WTC11 (cell line): Measurements from ENCODE around the gene AMIGO1. TPM values are rescaled to one million over a fixed set of nuclear protein-coding genes. Genes with fewer than 3 reads are reported as not detected.

Experiments
- ATAC-seq: fragments of 200-7000 bp; cut with Tn5 transposase; 2 replicates; pipeline ENCODE4 v1.10.0; 2021; ENCODE audit warnings: mild to moderate bottlenecking, moderate library complexity
- CTCF ChIA-PET: fragments of 300-600 bp; sonication (Branson Sonifier 250); formaldehyde crosslinking; loops from one replicate; lab custom pipeline; 2021; ENCODE audit warnings: antibody characterized with exemption; lab: Charles Lee
- POLR2A ChIA-PET: fragments of 350-600 bp; sonication (Branson Sonifier 250); formaldehyde crosslinking; loops from one replicate; lab custom pipeline; 2021; ENCODE audit warnings: antibody characterized with exemption; lab: Charles Lee
- DNase-seq: peaks from one replicate; pipeline ENCODE4 v3.0.0; 2021; ENCODE audit warnings: low spot score
- H3K27ac Mint-ChIP-seq: 2 replicates; pipeline ENCODE4 v1.8.0; 2021; ENCODE audit warnings: mixed read lengths
- H3K27me3 Mint-ChIP-seq: 2 replicates; pipeline ENCODE4 v1.8.0; 2021; ENCODE audit warnings: low read depth, mild to moderate bottlenecking, moderate library complexity, mixed read lengths
- H3K36me3 Mint-ChIP-seq: 2 replicates; pipeline ENCODE4 v1.8.0; 2021; ENCODE audit warnings: mixed read lengths
- H3K4me1 Mint-ChIP-seq: 2 replicates; pipeline ENCODE4 v1.8.0; 2022; ENCODE audit warnings: mixed read lengths
- H3K4me3 Mint-ChIP-seq: 2 replicates; pipeline ENCODE4 v1.8.0; 2021; ENCODE audit warnings: mild to moderate bottlenecking, moderate library complexity, mixed read lengths
- H3K9me3 Mint-ChIP-seq: 2 replicates; pipeline ENCODE4 v1.8.0; 2021; ENCODE audit warnings: mixed read lengths
- ATF1 ChIP-seq: sonication (generic); formaldehyde crosslinking; IDR thresholded peaks from 2 replicates; pipeline ENCODE4 v1.8.1; 2023; ENCODE audit warnings: mild to moderate bottlenecking, moderate library complexity, missing genetic modification reagents
- CBFB ChIP-seq: sonication (generic); formaldehyde crosslinking; IDR thresholded peaks from 2 replicates; pipeline ENCODE4 v1.8.1; 2022; ENCODE audit warnings: mild to moderate bottlenecking, low read depth, missing genetic modification reagents
- CREB1 ChIP-seq: sonication (generic); formaldehyde crosslinking; IDR thresholded peaks from 2 replicates; pipeline ENCODE4 v1.8.0; 2023; ENCODE audit warnings: mild to moderate bottlenecking, missing genetic modification reagents
- CREM ChIP-seq: sonication (generic); formaldehyde crosslinking; IDR thresholded peaks from 2 replicates; pipeline ENCODE4 v1.8.1; 2022; ENCODE audit warnings: mild to moderate bottlenecking, missing genetic modification reagents, moderate library complexity
- CTCF ChIP-seq: fragments of 200-600 bp; IDR thresholded peaks from 2 replicates; pipeline ENCODE4 v1.8.0; 2022; ENCODE audit warnings: antibody characterized with exemption
- EMX1 ChIP-seq: fragments of 250-450 bp; sonication (Bioruptor Pico); IDR thresholded peaks from 2 replicates; pipeline ENCODE4 v1.8.0; 2021; ENCODE audit warnings: mild to moderate bottlenecking
- ESRRA ChIP-seq: sonication (generic); formaldehyde crosslinking; IDR thresholded peaks from 2 replicates; pipeline ENCODE4 v1.8.1; 2022; ENCODE audit warnings: mild to moderate bottlenecking, missing genetic modification reagents, borderline replicate concordance
- ETV6 ChIP-seq: sonication (generic); formaldehyde crosslinking; IDR thresholded peaks from 2 replicates; pipeline ENCODE4 v1.8.1; 2022; ENCODE audit warnings: mild to moderate bottlenecking, missing genetic modification reagents
- GABPB1 ChIP-seq: sonication (generic); formaldehyde crosslinking; IDR thresholded peaks from 2 replicates; pipeline ENCODE4 v1.8.1; 2023; ENCODE audit warnings: mild to moderate bottlenecking, missing genetic modification reagents
- GRHL2 ChIP-seq: fragments of 250-450 bp; sonication (Bioruptor Pico); IDR thresholded peaks from 2 replicates; pipeline ENCODE4 v1.8.0; 2022; ENCODE audit warnings: mild to moderate bottlenecking, moderate library complexity; ENCODE audit not compliant: insufficient replicate concordance, severe bottlenecking
- GTF2I ChIP-seq: fragments of 250-450 bp; sonication (Bioruptor Pico); conservative IDR thresholded peaks from 2 replicates; pipeline ENCODE4 v1.4.0; 2021; ENCODE audit warnings: mild to moderate bottlenecking
- JUN ChIP-seq: sonication (generic); formaldehyde crosslinking; IDR thresholded peaks from 2 replicates; pipeline ENCODE4 v1.8.0; 2023; ENCODE audit warnings: mild to moderate bottlenecking, missing genetic modification reagents
- NFYB ChIP-seq: sonication (generic); formaldehyde crosslinking; conservative IDR thresholded peaks from 2 replicates; pipeline ENCODE4 v1.8.0; 2022; ENCODE audit warnings: low read depth, missing genetic modification reagents
- NR3C1 ChIP-seq: sonication (generic); formaldehyde crosslinking; conservative IDR thresholded peaks from 2 replicates; pipeline ENCODE4 v1.8.1; 2023; ENCODE audit warnings: low read depth, mild to moderate bottlenecking, missing genetic modification reagents
- PRDM15 ChIP-seq: sonication (generic); formaldehyde crosslinking; IDR thresholded peaks from 2 replicates; pipeline ENCODE4 v1.8.0; 2022; ENCODE audit warnings: missing genetic modification reagents
- PREB ChIP-seq: sonication (generic); formaldehyde crosslinking; IDR thresholded peaks from 2 replicates; pipeline ENCODE4 v1.8.1; 2022; ENCODE audit warnings: mild to moderate bottlenecking, missing genetic modification reagents, moderate library complexity, borderline replicate concordance
- RELA ChIP-seq: sonication (generic); formaldehyde crosslinking; IDR thresholded peaks from 2 replicates; pipeline ENCODE4 v1.8.1; 2022; ENCODE audit warnings: missing genetic modification reagents, mild to moderate bottlenecking, borderline replicate concordance
- SMAD4 ChIP-seq: sonication (generic); formaldehyde crosslinking; IDR thresholded peaks from 2 replicates; pipeline ENCODE4 v1.8.0; 2022; ENCODE audit warnings: mild to moderate bottlenecking, missing genetic modification reagents
- TP53 ChIP-seq: sonication (generic); formaldehyde crosslinking; IDR thresholded peaks from 2 replicates; pipeline ENCODE4 v1.8.1; 2023; ENCODE audit warnings: mild to moderate bottlenecking, missing genetic modification reagents
- ZMAT4 ChIP-seq: fragments of 250-450 bp; sonication (Bioruptor Pico); IDR thresholded peaks from 2 replicates; pipeline ENCODE4 v1.9.0; 2021; ENCODE audit warnings: mild to moderate bottlenecking
- ZNF121 ChIP-seq: sonication (generic); formaldehyde crosslinking; IDR thresholded peaks from 2 replicates; pipeline ENCODE4 v1.8.0; 2023; ENCODE audit warnings: missing genetic modification reagents
- ZNF138 ChIP-seq: sonication (generic); formaldehyde crosslinking; conservative IDR thresholded peaks from 2 replicates; pipeline ENCODE4 v1.8.1; 2022; ENCODE audit warnings: mild to moderate bottlenecking, moderate library complexity, missing genetic modification reagents
- ZNF232 ChIP-seq: sonication (generic); formaldehyde crosslinking; IDR thresholded peaks from 2 replicates; pipeline ENCODE4 v1.8.0; 2022; ENCODE audit warnings: mild to moderate bottlenecking, missing genetic modification reagents
- ZNF317 ChIP-seq: sonication (generic); formaldehyde crosslinking; IDR thresholded peaks from 2 replicates; pipeline ENCODE4 v1.8.1; 2023; ENCODE audit warnings: low read depth, mild to moderate bottlenecking, moderate library complexity, missing genetic modification reagents, borderline replicate concordance
- ZNF396 ChIP-seq: fragments of 250-450 bp; sonication (Bioruptor Pico); IDR thresholded peaks from 2 replicates; pipeline ENCODE4 v1.8.0; 2021; ENCODE audit warnings: mild to moderate bottlenecking, moderate library complexity, borderline replicate concordance
- ZNF416 ChIP-seq: fragments of 250-450 bp; sonication (Bioruptor Pico); IDR thresholded peaks from 2 replicates; pipeline ENCODE4 v1.9.0; 2021; ENCODE audit warnings: mild to moderate bottlenecking, inconsistent platforms
- total RNA-seq: library from RNA; stranded (reverse); gene quantifications from 3 replicates; pipeline ENCODE4 v1.2.3, GENCODE V29; 2021

Gene AMIGO1
- total RNA-seq, 1 experiment from 2014 or later: 2.4 TPM

- Mint-ChIP-seq H3K27ac (no peak overlapping the region), H3K4me1 (peaks cover 17% of the 10 kb centered on the region), H3K4me3 (peak overlapping the region; percentile 90), H3K27me3 (no peaks in the 10 kb centered on the region), H3K36me3 (no peaks in the 10 kb centered on the region; the same call in 1 of the 2 replicates), H3K9me3 (no peaks in the 10 kb centered on the region)
- POLR2A ChIA-PET: no interaction called here
- DNase-seq: no peak
- TF ChIP-seq JUN (CRISPR knock-in tag): no peak
- no peak for TF ChIP-seq TP53 (CRISPR knock-in tag)
- no peak for TF ChIP-seq NR3C1 (CRISPR knock-in tag)
- no peak for TF ChIP-seq ZMAT4 (CRISPR knock-in tag)
- no peak for TF ChIP-seq ZNF121 (CRISPR knock-in tag)
- TF ChIP-seq PRDM15 (CRISPR knock-in tag): no peak
- TF ChIP-seq CREM (CRISPR knock-in tag): no peak
- no peak for TF ChIP-seq CREB1 (CRISPR knock-in tag)
- no peak for TF ChIP-seq ESRRA
- no peak for TF ChIP-seq CBFB (CRISPR knock-in tag)
- no peak for TF ChIP-seq ZNF416 (CRISPR knock-in tag)
- no peak for TF ChIP-seq SMAD4 (CRISPR knock-in tag)
- TF ChIP-seq ZNF396 (CRISPR knock-in tag): no peak
- TF ChIP-seq EMX1 (CRISPR knock-in tag): no peak
- no peak for TF ChIP-seq ZNF232 (CRISPR knock-in tag)
- TF ChIP-seq GABPB1 (CRISPR knock-in tag): no peak
- no peak for TF ChIP-seq ATF1 (CRISPR knock-in tag)
- TF ChIP-seq CTCF: no peak
- no peak for TF ChIP-seq ZNF138 (CRISPR knock-in tag)
- ATAC-seq: no peak
- CTCF ChIA-PET: interaction anchor here (0.5 to 13.8 kb wide), 15 partner anchors 10 to 230 kb away, joined by 3 to 740 read pairs (median 4); partner anchors contain the start of genes AMIGO1, ATXN7L2, GNAI3 and GPR61
These were observed 16.3 kb downstream of the AMIGO1 start for GRCh38 chr1:109493227-109493626.

GRCh38 chr1:109492779-109493178 lies 16.7 kb downstream of the AMIGO1 start:
- Mint-ChIP-seq H3K27ac (no peak overlapping the region), H3K9me3 (no peaks in the 10 kb centered on the region), H3K4me1 (peaks cover 16% of the 10 kb centered on the region), H3K27me3 (no peaks in the 10 kb centered on the region), H3K36me3 (peaks cover 3% of the 10 kb centered on the region; the same call in 1 of the 2 replicates), H3K4me3 (no peak overlapping the region)
- ChIA-PET CTCF (interaction anchor here (0.5 to 13.8 kb wide), 10 partner anchors 10 to 163 kb away, joined by 3 to 740 read pairs (median 4); partner anchors contain the start of genes ATXN7L2, GNAI3, GPR61 and GSTM4), POLR2A (interaction anchor here (1.3 kb wide), 1 partner anchor 17 kb away, joined by 4 read pairs; the partner anchor contains the start of gene AMIGO1)
- ATAC-seq (no peak), DNase-seq (no peak)
- TF ChIP-seq ETV6 (CRISPR knock-in tag): no peak
- no peak for TF ChIP-seq ZNF138 (CRISPR knock-in tag)
- TF ChIP-seq GTF2I (CRISPR knock-in tag): no peak
- TF ChIP-seq RELA (CRISPR knock-in tag): no peak
- no peak for TF ChIP-seq ZNF317 (CRISPR knock-in tag)
- TF ChIP-seq PREB (CRISPR knock-in tag): no peak
- no peak for TF ChIP-seq GRHL2 (CRISPR knock-in tag)
- TF ChIP-seq NFYB (CRISPR knock-in tag): no peak
